NCI-H524 treated with DMSO at 0.1 percent for 48 hours (cell line): Measurements from ENCODE around the gene DNASE1L1.

Source experiments
- DNase-seq: peaks from one replicate; lab custom pipeline; 2025; lab: John Stamatoyannopoulos, UW

DNASE1L1 gene, protein sequence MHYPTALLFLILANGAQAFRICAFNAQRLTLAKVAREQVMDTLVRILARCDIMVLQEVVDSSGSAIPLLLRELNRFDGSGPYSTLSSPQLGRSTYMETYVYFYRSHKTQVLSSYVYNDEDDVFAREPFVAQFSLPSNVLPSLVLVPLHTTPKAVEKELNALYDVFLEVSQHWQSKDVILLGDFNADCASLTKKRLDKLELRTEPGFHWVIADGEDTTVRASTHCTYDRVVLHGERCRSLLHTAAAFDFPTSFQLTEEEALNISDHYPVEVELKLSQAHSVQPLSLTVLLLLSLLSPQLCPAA

DNA sequence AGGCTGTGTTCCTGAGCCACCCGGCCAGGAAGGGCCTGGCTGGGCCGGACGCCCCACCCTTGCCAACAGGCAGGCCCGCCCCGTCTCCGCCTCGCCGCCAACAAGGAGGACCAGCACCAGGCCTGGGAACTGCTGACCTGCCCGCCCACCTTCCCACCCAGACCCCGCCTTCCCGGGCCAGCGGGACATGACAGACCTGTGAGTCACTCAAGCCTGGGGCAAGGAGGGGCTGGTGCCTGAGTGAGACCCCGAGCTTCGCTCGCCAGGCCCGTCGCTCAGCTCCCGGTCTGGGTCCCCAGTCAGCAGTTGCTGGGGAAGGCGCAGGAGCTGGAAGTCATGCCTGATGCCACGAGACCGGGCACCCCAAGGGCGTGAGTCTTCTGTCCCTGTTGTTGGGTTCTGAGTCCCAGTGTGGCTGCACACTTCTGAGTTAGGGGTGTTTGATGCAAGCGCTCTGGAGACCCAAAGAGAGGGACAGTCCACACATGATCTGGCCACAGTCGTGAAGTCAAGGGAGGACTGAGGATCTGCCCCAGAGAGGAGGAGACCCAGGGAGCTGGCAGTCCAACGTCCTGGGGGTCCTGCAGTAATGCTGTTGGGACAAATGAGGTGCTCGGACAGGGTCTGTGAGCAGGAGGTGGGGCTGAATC lies at the start of gene DNASE1L1:
TSS of gene DNASE1L1 (minus strand) at position 33 of the 650 bp plus-strand sequence. CDS start 3,686 bp downstream, outside the sequence.
- DNase-seq: no peak

DNA sequence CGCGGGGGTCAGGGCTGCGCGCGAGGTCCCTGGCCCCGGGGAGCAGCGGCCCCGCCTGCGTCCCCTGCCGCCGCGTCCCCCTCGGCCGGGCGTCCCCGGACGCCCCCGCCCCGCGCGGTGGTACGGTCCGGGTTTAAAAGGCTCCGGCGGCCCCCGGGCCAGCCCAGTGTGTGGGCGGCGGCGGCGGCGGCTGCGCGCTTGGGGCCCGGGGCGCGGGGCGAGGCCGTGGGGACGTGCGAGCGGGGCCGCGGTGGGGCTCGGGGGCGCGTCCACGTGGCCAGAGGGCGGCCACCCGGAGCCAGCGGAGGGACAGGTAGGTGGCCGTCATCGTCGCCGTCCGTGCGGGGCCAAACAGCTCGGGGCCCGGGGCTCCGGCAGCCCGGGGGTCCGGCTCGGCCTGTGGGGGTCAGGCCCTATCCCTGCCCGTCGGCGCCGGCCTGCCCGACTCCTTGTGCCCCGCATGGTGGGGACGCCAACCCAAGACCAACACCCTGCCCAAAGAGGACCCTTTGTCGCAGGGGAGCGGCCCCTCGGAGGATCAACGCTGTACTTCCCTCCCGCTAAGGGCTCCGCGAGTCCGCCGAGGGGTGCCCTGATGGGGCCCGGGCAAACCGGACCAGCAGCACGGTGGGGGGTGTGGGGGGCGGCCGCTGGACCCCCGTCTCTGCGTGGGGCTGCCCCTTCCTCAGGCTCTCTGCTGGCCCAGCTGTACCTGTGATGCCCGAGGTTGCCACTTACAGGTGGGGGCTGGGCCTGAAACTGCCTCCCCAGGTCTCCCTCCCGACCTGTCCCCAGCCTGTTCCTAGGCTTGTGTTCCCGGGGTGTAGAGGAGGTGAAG lies 49.3 kb upstream of the DNASE1L1 start, which contains the start of gene PLXNA3:
TSS of gene PLXNA3 (plus strand) at position 166 of the 838 bp plus-strand sequence. CDS start 1,903 bp downstream, outside the sequence.
- DNase-seq: no peak

DNA sequence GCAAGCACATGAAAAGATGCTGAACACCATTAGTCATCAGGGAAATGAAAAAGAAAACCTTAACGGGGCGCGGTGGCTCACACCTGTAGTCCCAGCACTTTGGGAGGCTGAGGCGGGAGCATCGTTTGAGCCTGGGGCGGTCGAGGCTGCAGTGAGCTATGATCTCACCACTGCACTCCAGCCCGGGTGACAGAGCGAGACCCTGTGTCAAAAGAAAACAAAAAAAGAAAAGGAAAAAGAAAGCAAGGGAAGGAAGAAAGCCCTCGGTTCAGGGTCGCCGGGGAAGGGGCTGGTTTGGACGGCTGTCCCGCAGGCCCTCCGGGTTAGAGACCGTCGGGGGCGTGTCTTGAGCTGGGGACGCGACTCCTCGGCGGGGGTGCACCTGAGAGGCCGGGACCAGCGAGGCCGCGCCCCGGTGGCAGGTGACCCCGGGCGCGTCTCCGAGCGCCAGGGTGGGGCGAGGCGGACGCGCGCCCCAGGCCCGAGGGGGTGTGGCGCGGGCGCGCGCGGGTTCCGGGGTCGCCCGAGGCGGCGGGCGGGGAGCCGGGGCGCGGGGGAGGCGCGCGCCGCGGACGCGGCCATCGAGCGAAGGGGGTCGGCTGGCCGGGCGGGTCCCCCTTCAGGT lies 48.5 kb upstream of the DNASE1L1 start:
- DNase-seq: no peak

- DNase-seq: no peak
These were observed 43.8 kb upstream of the DNASE1L1 start for GRCh38 chrX:154452823-154453222.

DNA sequence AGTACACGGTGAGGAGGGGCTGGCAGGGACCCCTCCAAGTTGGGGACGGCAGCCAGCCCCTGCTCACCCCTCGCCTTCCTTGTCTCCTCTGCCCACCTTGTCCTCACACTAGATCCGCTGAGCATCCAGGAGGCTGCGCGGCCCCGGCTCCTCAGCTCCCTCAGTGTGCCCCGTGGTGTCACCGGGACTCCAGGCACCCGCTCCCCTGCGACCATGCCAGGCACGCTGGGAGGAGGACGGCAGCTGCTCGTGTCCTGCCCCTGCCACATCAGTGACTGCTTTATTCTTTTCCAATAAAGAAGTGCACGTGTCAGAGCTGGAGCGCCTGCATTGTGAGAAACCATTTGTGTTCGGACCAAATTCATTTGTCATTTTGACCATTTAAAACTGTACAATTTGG lies 41.3 kb upstream of the DNASE1L1 start:
- DNase-seq: no peak

- no peak for DNase-seq
These were observed 40.6 kb upstream of the DNASE1L1 start for GRCh38 chrX:154449618-154450017.

DNA sequence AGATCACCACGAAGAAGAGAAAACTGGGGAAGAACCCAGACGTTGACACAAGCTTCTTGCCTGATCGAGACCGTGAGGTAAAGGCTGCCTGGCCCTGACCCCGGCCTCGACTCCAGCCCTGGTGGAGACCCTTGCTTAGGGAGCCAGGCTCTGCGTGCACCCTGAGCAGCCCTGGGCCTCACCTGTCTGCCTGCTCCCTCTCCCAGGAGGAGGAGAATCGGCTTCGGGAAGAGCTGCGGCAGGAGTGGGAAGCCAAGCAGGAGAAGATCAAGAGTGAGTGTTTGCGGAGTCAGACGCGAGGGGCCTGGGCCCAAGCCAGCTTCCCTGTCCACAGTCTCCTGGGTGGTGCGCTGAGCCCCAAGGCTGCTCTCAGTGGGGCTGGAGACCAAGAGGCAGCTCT lies 39.4 kb upstream of the DNASE1L1 start:
- DNase-seq: no peak

GRCh38 chrX:154446430-154446829 lies 37.4 kb upstream of the DNASE1L1 start:
- DNase-seq: no peak

DNA sequence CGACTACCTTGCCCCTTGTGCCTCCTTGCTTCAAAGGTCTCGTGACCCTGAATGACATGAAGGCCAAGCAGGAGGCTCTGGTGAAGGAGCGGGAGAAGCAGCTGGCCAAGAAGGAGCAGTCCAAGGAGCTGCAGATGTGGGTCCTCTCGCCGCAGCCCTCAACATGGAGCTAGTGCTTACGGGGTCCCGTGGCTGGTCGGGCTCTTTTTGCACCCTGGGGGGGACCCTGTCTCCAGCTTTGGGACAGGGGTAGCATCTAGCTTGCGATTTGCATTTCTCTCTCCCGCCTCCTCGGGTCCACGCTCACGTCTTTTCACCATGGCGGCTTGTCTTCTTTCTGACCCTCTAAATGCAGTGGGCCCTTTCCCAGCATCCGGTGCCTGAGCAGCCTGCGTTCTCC lies 36.7 kb upstream of the DNASE1L1 start:
- no peak for DNase-seq

GRCh38 chrX:154444755-154445246 lies 35.7 kb upstream of the DNASE1L1 start:
- no peak for DNase-seq

GRCh38 chrX:154443992-154444754 lies 35.1 kb upstream of the DNASE1L1 start, which contains the start of gene FAM50A:
FAM50A (plus strand) TSS chrX:154444141; CDS start chrX:154444236, 95 bp downstream.
- no peak for DNase-seq

GRCh38 chrX:154443479-154443910 lies 34.4 kb upstream of the DNASE1L1 start:
- no peak for DNase-seq

- no peak for DNase-seq
These were observed 33.1 kb upstream of the DNASE1L1 start for GRCh38 chrX:154441984-154442707.

- DNase-seq: no peak
These were observed 32.5 kb upstream of the DNASE1L1 start for GRCh38 chrX:154441564-154441963.

DNA sequence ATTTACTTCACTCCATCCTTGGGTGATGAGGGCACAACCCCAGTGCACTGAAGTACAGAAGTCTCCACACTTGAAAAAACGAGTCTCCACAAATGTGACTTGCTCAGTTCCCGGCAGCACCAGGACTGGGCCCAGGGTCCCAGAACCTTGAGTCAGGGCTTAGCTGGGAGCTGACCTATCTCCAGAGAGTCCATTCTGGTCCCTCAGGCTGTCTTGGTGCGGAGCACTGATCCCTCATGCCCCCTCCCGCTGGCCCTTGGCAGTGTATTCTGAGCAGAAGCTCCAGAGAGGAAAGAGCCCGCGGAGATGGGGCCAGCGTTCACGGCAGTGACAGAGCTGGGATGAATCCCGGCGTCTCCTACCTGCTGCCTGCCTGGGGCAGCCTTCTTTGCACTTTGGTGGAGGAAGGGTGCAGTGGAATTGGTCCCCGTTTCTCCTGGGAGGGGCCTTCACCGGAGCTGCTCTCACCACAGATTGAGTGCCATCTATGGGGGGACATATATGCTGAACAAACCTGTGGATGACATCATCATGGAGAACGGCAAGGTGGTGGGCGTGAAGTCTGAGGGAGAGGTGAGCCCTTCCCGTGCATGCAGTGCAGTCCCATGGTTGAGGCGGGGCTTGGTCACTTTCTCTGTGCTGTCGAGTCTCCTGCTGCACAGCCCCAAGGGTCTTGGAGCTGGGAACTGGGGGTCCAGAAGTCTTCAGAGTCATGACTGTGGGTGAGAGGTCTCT lies 31.7 kb upstream of the DNASE1L1 start:
- DNase-seq: no peak

DNA sequence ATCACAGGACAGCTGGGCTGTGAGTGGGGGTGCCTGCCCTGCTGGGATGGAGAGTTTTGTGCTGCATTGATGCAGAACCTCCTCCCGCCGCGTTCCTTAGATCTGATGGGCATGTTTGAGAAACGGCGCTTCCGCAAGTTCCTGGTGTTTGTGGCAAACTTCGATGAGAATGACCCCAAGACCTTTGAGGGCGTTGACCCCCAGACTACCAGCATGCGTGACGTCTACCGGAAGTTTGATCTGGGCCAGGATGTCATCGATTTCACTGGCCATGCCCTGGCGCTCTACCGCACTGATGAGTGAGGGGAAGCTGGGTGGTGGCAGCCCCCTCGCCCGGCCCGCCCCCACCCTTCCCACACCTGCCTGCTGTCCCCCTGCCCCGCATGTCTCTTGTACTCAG lies 30.8 kb upstream of the DNASE1L1 start:
- DNase-seq: no peak

DNA sequence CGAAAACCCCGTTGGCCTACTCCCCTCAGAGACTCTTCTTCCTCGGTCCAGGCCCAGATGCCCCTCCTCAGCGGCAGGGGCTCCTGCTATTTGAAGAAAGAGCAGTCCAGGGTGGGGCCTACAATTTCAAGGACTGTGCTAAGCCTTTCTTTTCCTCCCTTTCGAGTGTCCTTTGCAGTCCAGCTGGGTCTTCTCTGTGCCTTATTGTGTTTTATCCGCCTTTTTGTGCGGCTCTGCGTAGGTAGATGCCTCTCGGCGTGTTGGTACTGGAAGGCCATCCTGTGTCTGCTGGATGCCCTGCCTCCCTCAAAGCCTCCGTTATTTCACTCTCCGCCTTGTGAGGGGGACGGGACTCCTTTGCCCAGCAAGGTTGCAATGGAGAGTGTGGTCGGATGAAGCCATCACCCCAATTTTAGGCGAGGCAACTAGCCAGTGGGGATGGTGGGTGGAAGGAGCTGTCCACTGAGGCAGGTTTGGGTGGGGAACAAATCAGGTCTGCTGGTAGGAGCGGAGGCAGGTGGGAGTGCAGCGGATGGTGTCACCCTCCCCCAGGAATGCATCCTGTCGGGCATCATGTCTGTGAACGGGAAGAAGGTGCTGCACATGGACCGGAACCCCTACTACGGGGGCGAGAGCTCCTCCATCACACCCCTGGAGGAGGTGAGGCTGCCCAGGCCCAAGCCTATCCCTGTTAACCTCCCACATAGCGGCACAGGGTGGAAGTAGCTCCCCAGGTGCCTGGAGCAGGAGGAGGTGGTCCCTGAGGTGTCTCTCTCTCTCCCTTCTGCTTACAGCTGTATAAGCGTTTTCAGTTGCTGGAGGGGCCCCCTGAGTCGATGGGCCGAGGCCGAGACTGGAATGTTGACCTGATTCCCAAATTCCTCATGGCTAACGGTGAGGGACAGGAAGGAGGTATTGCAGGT lies 29.2 kb upstream of the DNASE1L1 start:
- DNase-seq: no peak

- no peak for DNase-seq
These were observed 28.1 kb upstream of the DNASE1L1 start, which contains the start of gene GDI1 for GRCh38 chrX:154436983-154437752. GDI1 (plus strand) TSS chrX:154437154; CDS start chrX:154437255, 101 bp downstream.
